Astrocyte (in vitro differentiated cells and primary cell): Measurements from ENCODE around the gene IFIT3. TPM values are rescaled to one million over a fixed set of nuclear protein-coding genes. Genes with fewer than 3 reads are reported as not detected.

Experiments used
- DNase-seq: peaks from one replicate; pipeline ENCODE4 v3.0.0-alpha.2; 2010; ENCODE audit warnings: low read depth
- FAIRE-seq: peaks from 2 replicates; lab custom pipeline; 2011; peaks lifted over from hg19 to GRCh38; lab: Jason Lieb, UNC
- H2AFZ ChIP-seq: 2 replicates; pipeline ENCODE4 v1.6.0; 2012; ENCODE audit warnings: low read depth, low read length, inconsistent platforms
- H3K27ac ChIP-seq: 2 replicates; pipeline ENCODE4 v1.5.1; 2011; ENCODE audit warnings: low read depth, low read length, inconsistent platforms
- H3K27me3 ChIP-seq: 2 replicates; pipeline ENCODE4 v1.6.0; 2011; ENCODE audit warnings: low read length, inconsistent platforms; ENCODE audit not compliant: insufficient read depth
- H3K36me3 ChIP-seq: 2 replicates; pipeline ENCODE4 v1.5.1; 2011; ENCODE audit warnings: low read length, inconsistent platforms; ENCODE audit not compliant: insufficient read depth
- H3K4me1 ChIP-seq: 2 replicates; pipeline ENCODE4 v1.5.1; 2011; ENCODE audit warnings: low read length, inconsistent platforms; ENCODE audit not compliant: insufficient read depth
- H3K4me2 ChIP-seq: 2 replicates; pipeline ENCODE4 v1.6.0; 2012; ENCODE audit warnings: low read length, inconsistent platforms
- H3K4me3 ChIP-seq: 2 replicates; pipeline ENCODE4 v1.5.1; 2011; ENCODE audit warnings: low read depth, mild to moderate bottlenecking, low read length, inconsistent platforms; ENCODE audit not compliant: insufficient read depth
- H3K79me2 ChIP-seq: 2 replicates; pipeline ENCODE4 v1.6.0; 2012; ENCODE audit warnings: mild to moderate bottlenecking, low read length, inconsistent platforms; ENCODE audit not compliant: insufficient read depth
- H3K9ac ChIP-seq: 2 replicates; pipeline ENCODE4 v1.6.0; 2012; ENCODE audit warnings: mild to moderate bottlenecking, low read length, inconsistent platforms
- H3K9me3 ChIP-seq: 2 replicates; pipeline ENCODE4 v1.5.1; 2012; ENCODE audit warnings: low read depth, mild to moderate bottlenecking, low read length, inconsistent platforms; ENCODE audit not compliant: insufficient read depth
- H4K20me1 ChIP-seq: 2 replicates; pipeline ENCODE4 v1.6.0; 2012; ENCODE audit warnings: low read length, inconsistent platforms; ENCODE audit not compliant: insufficient read depth
- H3K27ac Mint-ChIP-seq: one replicate; pipeline ENCODE4 v1.8.0; 2021; ENCODE audit warnings: mild to moderate bottlenecking, mixed read lengths; ENCODE audit not compliant: unreplicated experiment
- H3K27me3 Mint-ChIP-seq: one replicate; pipeline ENCODE4 v1.8.0; 2021; ENCODE audit warnings: low read depth, mixed read lengths; ENCODE audit not compliant: unreplicated experiment
- H3K36me3 Mint-ChIP-seq: one replicate; pipeline ENCODE4 v1.8.0; 2021; ENCODE audit warnings: low read depth, mixed read lengths; ENCODE audit not compliant: unreplicated experiment
- H3K4me1 Mint-ChIP-seq: one replicate; pipeline ENCODE4 v1.8.0; 2021; ENCODE audit warnings: low read depth, mixed read lengths; ENCODE audit not compliant: unreplicated experiment
- H3K4me3 Mint-ChIP-seq: one replicate; pipeline ENCODE4 v1.8.0; 2021; ENCODE audit warnings: mild to moderate bottlenecking, moderate library complexity, mixed read lengths; ENCODE audit not compliant: unreplicated experiment
- H3K9me3 Mint-ChIP-seq: one replicate; pipeline ENCODE4 v1.8.0; 2021; ENCODE audit warnings: mild to moderate bottlenecking, mixed read lengths; ENCODE audit not compliant: unreplicated experiment
- EZH2 ChIP-seq: IDR thresholded peaks from 2 replicates; pipeline ENCODE4 v1.6.1; 2012; ENCODE audit warnings: mild to moderate bottlenecking, low read length, inconsistent platforms; ENCODE audit not compliant: insufficient read depth
- total RNA-seq: library from RNA; stranded (reverse); gene quantifications from 2 replicates; pipeline ENCODE4 v1.2.1, GENCODE V29; 2021
- TF ChIP-seq, protein P1 (sequence below): IDR thresholded peaks from 2 replicates; pipeline ENCODE4 v1.5.1; 2011; ENCODE audit warnings: low read depth, mild to moderate bottlenecking, inconsistent platforms, low read length, moderate library complexity; ENCODE audit not compliant: insufficient read depth

The IFIT3 gene
- total RNA-seq, 1 donor from 2014 or later, result 171 TPM

DNA sequence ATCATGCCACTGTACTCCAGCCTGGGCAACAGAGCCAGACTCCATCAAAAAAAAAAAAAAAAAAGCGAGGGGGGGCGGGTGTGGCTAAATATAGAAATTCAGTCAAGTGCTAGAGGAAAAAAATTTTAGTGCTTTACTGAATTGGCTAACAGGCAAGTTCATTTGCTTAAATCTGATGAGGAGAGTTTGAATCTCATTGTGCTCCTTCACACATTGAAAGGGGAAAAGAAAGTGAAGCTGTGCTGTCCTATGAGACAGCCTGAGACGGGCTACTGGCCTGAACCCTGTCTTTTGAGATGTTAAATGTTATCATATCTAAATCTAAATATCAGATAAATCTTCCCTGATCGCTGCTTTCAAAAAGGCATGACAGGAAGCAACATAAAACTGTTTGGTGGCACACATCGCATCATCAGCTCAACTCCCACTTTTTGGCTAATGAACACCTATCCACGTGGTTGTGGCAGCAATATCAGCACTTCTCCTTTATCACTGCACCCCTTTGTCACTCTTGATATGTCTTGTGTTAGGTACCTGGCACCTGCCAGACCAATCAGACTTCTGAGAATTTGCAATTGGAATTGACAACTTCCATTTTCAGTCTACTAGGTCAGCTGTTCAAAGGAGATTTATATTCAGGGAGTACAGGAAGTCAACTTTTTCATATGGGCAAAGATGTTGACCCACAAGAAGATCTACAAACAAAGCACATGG is 36.1 kb downstream of the IFIT3 start:
- no peaks in the 10 kb centered on the region for H3K36me3 Mint-ChIP-seq
- no peaks in the 10 kb centered on the region for H3K27me3 ChIP-seq
- peaks cover 5% of the 10 kb centered on the region for H3K4me1 Mint-ChIP-seq
- H3K9me3 ChIP-seq, result no peaks in the 10 kb centered on the region
- H3K27ac ChIP-seq, result no peak overlapping the region
- no peak overlapping the region for H3K4me3 ChIP-seq
- H3K4me1 ChIP-seq, result peaks cover 3% of the 10 kb centered on the region
- no peaks in the 10 kb centered on the region for H3K36me3 ChIP-seq
- TF ChIP-seq EZH2, result no peak
- TF ChIP-seq, protein P1, sequence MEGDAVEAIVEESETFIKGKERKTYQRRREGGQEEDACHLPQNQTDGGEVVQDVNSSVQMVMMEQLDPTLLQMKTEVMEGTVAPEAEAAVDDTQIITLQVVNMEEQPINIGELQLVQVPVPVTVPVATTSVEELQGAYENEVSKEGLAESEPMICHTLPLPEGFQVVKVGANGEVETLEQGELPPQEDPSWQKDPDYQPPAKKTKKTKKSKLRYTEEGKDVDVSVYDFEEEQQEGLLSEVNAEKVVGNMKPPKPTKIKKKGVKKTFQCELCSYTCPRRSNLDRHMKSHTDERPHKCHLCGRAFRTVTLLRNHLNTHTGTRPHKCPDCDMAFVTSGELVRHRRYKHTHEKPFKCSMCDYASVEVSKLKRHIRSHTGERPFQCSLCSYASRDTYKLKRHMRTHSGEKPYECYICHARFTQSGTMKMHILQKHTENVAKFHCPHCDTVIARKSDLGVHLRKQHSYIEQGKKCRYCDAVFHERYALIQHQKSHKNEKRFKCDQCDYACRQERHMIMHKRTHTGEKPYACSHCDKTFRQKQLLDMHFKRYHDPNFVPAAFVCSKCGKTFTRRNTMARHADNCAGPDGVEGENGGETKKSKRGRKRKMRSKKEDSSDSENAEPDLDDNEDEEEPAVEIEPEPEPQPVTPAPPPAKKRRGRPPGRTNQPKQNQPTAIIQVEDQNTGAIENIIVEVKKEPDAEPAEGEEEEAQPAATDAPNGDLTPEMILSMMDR, result no peak
- H2AFZ ChIP-seq, result no peak overlapping the region
- no peak overlapping the region for H3K4me3 Mint-ChIP-seq
- no peak for FAIRE-seq
- H3K27me3 Mint-ChIP-seq, result peaks cover 2% of the 10 kb centered on the region
- H4K20me1 ChIP-seq, result no peaks in the 10 kb centered on the region
- no peaks in the 10 kb centered on the region for H3K79me2 ChIP-seq
- H3K4me2 ChIP-seq, result no peak overlapping the region
- peaks cover 5% of the 10 kb centered on the region for H3K9me3 Mint-ChIP-seq
- DNase-seq, result no peak
- no peak overlapping the region for H3K9ac ChIP-seq
- no peak overlapping the region for H3K27ac Mint-ChIP-seq

DNA sequence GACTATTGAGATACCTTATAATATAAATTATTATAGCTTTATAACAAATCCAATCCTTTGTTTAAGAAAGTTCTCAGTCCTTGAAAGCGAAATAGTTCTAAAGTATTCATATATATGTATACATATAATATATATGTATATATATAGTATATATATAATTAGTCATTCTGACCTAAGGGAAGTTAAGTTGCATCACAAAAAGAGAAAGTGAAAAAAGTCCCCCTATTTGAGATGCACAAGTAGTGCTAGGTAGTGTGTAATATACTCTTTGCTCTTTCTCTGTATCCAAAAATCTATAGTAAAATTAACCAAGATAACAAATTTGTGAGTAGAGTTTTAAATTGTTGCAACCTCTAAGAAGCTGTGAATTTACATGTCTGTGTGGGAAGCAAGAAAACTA is 36.7 kb downstream of the IFIT3 start:
- Mint-ChIP-seq H3K4me3 (no peak overlapping the region), H3K4me1 (peaks cover 10% of the 10 kb centered on the region), H3K9me3 (peaks cover 5% of the 10 kb centered on the region), H3K27ac (no peak overlapping the region), H3K36me3 (no peaks in the 10 kb centered on the region), H3K27me3 (peaks cover 2% of the 10 kb centered on the region)
- no peaks in the 10 kb centered on the region for H3K79me2 ChIP-seq
- DNase-seq (no peak), FAIRE-seq (no peak)
- H3K9me3 ChIP-seq, result no peaks in the 10 kb centered on the region
- H3K36me3 ChIP-seq, result no peaks in the 10 kb centered on the region
- no peak overlapping the region for H3K4me2 ChIP-seq
- H3K27ac ChIP-seq, result no peak overlapping the region
- no peak overlapping the region for H3K9ac ChIP-seq
- no peaks in the 10 kb centered on the region for H4K20me1 ChIP-seq
- no peak overlapping the region for H2AFZ ChIP-seq
- TF ChIP-seq, protein P1, result no peak
- no peak for TF ChIP-seq EZH2
- peaks cover 7% of the 10 kb centered on the region for H3K4me1 ChIP-seq
- H3K27me3 ChIP-seq, result no peaks in the 10 kb centered on the region
- H3K4me3 ChIP-seq, result no peak overlapping the region

DNA sequence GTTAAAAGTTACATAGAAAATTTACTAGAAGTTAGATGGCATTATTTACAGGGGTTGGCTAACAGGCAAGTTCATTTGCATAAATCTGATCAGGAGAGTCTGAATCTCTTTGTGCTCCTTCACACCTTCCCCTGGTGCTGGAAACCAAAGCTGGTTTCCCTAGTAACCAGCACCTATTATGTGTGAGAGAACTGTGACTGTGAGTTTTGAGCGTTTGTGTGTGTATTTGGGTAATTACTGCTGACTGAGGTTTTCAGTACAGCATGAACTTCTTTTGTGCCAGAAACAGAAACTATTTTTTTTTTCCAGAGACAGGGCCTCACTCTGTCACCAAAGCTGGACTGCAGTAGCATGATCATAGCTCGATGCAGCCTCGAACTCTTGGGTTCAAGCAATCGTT is 39.7 kb downstream of the IFIT3 start:
- H3K4me3 Mint-ChIP-seq, result no peak overlapping the region
- Histone ChIP-seq H3K79me2 (no peaks in the 10 kb centered on the region), H2AFZ (no peak overlapping the region), H3K4me1 (peaks cover 7% of the 10 kb centered on the region), H3K27me3 (peaks cover 3% of the 10 kb centered on the region), H3K9me3 (no peaks in the 10 kb centered on the region), H4K20me1 (no peaks in the 10 kb centered on the region), H3K36me3 (no peaks in the 10 kb centered on the region), H3K27ac (no peak overlapping the region), H3K4me3 (no peak overlapping the region), H3K4me2 (no peak overlapping the region), H3K9ac (no peak overlapping the region)
- no peaks in the 10 kb centered on the region for H3K36me3 Mint-ChIP-seq
- no peak overlapping the region for H3K27ac Mint-ChIP-seq
- peaks cover 5% of the 10 kb centered on the region for H3K9me3 Mint-ChIP-seq
- no peaks in the 10 kb centered on the region for H3K27me3 Mint-ChIP-seq
- peaks cover 10% of the 10 kb centered on the region for H3K4me1 Mint-ChIP-seq
- TF ChIP-seq EZH2, result no peak
- FAIRE-seq, result peak; percentile 5
- DNase-seq, result no peak
